HFFc6 (cell line): Measurements from ENCODE around the gene MMP23B. TPM values are rescaled to one million over a fixed set of nuclear protein-coding genes. Genes with fewer than 3 reads are reported as not detected.
A peak's percentile ranks its signal among the peaks of the same experiment; 100 is the strongest.
"Not testable (repeated sequence)": the region's sequence is repeated elsewhere in the genome, so short reads cannot be mapped to it uniquely, and the experiment has no call there.

Experiments
- DNase-seq: peaks from one replicate; pipeline ENCODE4 v3.0.0-alpha.2; 2018
- H3K27ac Mint-ChIP-seq: 2 replicates; pipeline ENCODE4 v1.8.0; 2020; ENCODE audit warnings: mild to moderate bottlenecking, mixed read lengths
- H3K27me3 Mint-ChIP-seq: 2 replicates; pipeline ENCODE4 v1.8.0; 2021; ENCODE audit warnings: mild to moderate bottlenecking, moderate library complexity, mixed read lengths; ENCODE audit not compliant: insufficient read depth
- H3K36me3 Mint-ChIP-seq: 2 replicates; pipeline ENCODE4 v1.8.0; 2021; ENCODE audit warnings: low read depth, mixed read lengths
- H3K4me1 Mint-ChIP-seq: 2 replicates; pipeline ENCODE4 v1.8.0; 2020; ENCODE audit warnings: low read depth, mixed read lengths
- H3K4me3 Mint-ChIP-seq: 2 replicates; pipeline ENCODE4 v1.8.0; 2020; ENCODE audit warnings: mild to moderate bottlenecking, moderate library complexity, mixed read lengths
- H3K9me3 Mint-ChIP-seq: 2 replicates; pipeline ENCODE4 v1.8.0; 2020; ENCODE audit warnings: mild to moderate bottlenecking, mixed read lengths
- CTCF ChIP-seq: fragments of 200-600 bp; sonication (generic); IDR thresholded peaks from 2 replicates; pipeline ENCODE4 v1.5.0; 2021; ENCODE audit warnings: antibody characterized with exemption, mild to moderate bottlenecking
- total RNA-seq, 6 experiments: library from RNA; stranded (reverse); fragmentation: NEBNext Ultra II Directional; extraction: Animal tissue kit (Norgen Biotek cat#: 25700); gene quantifications; 2 replicates in 1 of 6; 3 replicates in 5 of 6; pipeline ENCODE4 v1.2.3, GENCODE V29; 2021

Gene MMP23B
- total RNA-seq, 6 experiments from 2014 or later = 2.8 to 7.1 (median 5.1) TPM

DNA sequence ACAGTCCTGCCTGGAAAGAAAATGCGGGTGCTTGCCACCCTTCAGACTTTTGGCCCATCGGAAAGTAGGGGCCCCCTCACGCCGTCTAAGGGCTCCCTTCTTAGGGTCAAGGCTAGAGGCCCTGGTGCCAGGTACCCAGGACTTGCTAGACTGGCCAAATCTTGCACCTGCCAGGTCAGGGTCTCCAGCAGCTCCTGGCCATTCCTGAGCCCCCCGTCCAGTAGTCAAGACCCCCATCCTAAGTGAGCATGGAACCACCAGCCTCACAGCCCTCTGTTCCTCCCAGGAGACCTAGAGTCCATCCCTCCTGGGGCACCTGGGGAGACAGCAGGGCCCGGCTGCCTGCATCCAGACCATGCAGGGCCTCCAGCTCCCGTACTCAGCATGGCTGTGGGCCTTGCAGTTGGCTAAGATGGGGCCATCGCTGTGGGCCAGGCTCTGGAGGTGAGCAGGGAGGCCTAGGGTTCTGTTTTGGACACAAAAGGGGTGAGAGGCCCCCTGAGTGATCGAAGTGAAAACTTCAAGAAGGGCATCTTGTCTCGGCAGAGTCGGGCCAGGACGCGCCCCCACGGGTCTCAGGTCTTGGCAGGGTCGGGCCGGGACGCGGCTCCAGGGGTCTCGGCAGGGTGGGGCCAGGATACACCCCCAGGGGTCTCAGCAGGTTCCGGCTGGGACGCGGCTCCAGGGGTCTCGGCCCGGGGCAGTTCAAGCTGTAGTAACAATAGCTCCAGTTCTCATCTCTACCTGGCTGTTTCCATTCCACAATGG is 38.0 kb upstream of the MMP23B start:
- H3K9me3 Mint-ChIP-seq = no peaks in the 10 kb centered on the region
- no peaks in the 10 kb centered on the region for H3K36me3 Mint-ChIP-seq
- DNase-seq = no peak
- peaks cover 7% of the 10 kb centered on the region for H3K27me3 Mint-ChIP-seq
- no peak overlapping the region for H3K27ac Mint-ChIP-seq
- no peaks in the 10 kb centered on the region for H3K4me1 Mint-ChIP-seq
- no peak overlapping the region for H3K4me3 Mint-ChIP-seq
- no peak for TF ChIP-seq CTCF

DNA sequence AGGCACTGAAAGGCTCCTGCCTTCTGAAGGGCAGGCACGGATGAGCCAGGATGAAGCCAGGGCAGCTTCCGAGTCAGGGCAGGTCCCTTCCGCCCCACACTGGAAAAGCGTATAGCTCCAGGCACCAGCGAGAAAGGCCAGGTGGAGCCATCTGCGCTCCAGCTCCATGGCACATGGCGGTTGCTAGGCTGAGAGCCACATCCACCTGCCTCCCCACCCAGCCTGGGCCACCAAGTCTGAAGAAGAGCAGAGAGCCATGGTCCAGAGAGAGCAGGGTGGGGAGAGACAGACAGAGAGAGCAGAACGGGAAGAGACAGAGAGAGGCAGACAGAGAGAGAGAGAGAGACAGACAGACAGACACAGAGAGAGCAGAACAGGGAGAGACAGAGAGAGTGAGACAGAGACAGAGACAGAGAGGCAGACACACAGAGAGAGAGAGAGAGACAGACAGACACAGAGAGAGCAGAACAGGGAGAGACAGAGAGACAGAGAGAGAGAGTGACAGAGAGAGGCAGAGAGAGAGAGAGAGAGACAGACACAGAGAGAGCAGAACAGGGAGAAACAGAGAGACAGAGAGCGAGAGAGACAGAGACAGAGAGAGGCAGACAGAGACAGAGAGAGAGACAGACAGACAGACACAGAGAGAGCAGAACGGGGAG is 37.2 kb upstream of the MMP23B start:
- TF ChIP-seq CTCF = no peak
- Mint-ChIP-seq H3K4me1 (no peaks in the 10 kb centered on the region), H3K36me3 (no peaks in the 10 kb centered on the region), H3K4me3 (no peak overlapping the region), H3K9me3 (no peaks in the 10 kb centered on the region), H3K27me3 (peaks cover 7% of the 10 kb centered on the region), H3K27ac (no peak overlapping the region)
- DNase-seq = no peak

DNA sequence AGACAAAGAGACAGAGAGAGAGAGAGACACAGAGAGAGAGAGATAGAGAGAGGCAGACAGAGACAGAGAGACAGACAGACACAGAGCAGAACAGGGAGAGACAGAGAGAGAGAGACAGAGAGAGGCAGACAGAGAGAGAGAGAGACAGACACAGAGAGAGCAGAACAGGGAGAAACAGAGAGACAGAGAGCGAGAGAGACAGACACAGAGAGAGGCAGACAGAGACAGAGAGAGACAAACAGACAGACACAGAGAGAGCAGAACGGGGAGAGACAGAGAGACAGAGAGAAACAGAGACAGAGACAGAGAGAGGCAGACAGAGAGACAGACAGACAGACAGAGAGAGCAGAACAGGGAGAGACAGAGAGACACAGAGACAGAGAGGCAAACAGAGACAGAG is 36.6 kb upstream of the MMP23B start:
- DNase-seq, H3K9me3 Mint-ChIP-seq, H3K27ac Mint-ChIP-seq, H3K36me3 Mint-ChIP-seq, H3K4me3 Mint-ChIP-seq, H3K4me1 Mint-ChIP-seq, H3K27me3 Mint-ChIP-seq: not testable (repeated sequence)

GRCh38 chr1:1596493-1597274 is 35.3 kb upstream of the MMP23B start:
- no peak for TF ChIP-seq CTCF

DNA sequence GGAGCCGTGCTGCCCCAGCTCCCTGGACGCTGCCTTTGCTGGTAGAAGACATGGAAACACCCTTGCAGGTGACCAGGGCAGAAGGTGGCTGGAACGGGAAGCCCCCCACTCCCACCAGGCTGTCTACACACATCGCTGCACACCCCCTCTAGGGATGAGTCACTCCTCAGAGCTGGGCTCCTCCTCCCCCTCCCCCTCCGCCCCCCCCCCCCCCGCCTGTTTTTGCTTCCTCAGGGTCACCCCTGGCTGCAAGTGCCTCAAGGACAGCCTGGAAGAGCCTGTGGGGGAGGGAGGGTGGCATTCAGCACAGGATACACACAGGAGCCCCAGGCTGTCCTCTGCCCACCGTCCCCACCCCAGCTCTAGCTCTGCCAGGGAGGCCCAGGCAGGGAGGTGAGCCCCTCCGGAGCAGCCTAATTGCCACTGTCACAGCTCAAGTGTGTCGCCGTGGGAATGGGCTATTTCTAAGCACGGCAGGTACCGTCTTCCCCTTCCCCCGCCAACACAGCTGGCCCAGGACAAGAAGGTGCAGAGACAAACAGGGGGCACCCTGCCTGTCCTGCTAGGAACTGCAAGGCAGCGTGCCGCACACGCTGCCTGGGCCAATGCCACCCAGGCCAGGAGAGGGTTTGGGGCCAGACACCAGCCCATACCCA is 34.6 kb upstream of the MMP23B start:
- DNase-seq = no peak
- peak; percentile 58 for TF ChIP-seq CTCF
- H3K27ac Mint-ChIP-seq = no peak overlapping the region
- H3K36me3 Mint-ChIP-seq = no peaks in the 10 kb centered on the region
- H3K27me3 Mint-ChIP-seq = peaks cover 10% of the 10 kb centered on the region
- no peak overlapping the region for H3K4me3 Mint-ChIP-seq
- no peaks in the 10 kb centered on the region for H3K9me3 Mint-ChIP-seq
- H3K4me1 Mint-ChIP-seq = no peaks in the 10 kb centered on the region

More at GRCh38 chr1:1596493-1597274, 35.3 kb upstream of the MMP23B start:
- no peaks in the 10 kb centered on the region for H3K36me3 Mint-ChIP-seq
- no peaks in the 10 kb centered on the region for H3K9me3 Mint-ChIP-seq
- no peak overlapping the region for H3K4me3 Mint-ChIP-seq
- no peaks in the 10 kb centered on the region for H3K4me1 Mint-ChIP-seq
- peaks cover 7% of the 10 kb centered on the region for H3K27me3 Mint-ChIP-seq
- no peak for DNase-seq
- no peak overlapping the region for H3K27ac Mint-ChIP-seq
